C4-2B (cell line): ENCODE results near the gene GOLPH3L.
"Not testable (repeated sequence)": the region's sequence is repeated elsewhere in the genome, so short reads cannot be mapped to it uniquely, and the experiment has no call there.

Source experiments
- H3K27ac ChIP-seq: fragments of 450-650 bp; 2 replicates; pipeline ENCODE4 v1.5.1; 2017
- CTCF ChIP-seq: fragments of 450-650 bp; conservative IDR thresholded peaks from 2 replicates; pipeline ENCODE4 v1.5.1; 2017; ENCODE audit warnings: mild to moderate bottlenecking
- ZFX ChIP-seq: fragments of 450-650 bp; IDR thresholded peaks from 2 replicates; pipeline ENCODE4 v1.6.1; 2017

The GOLPH3L gene

GRCh38 chr1:150696995-150697927 is at the start of gene GOLPH3L:
Gene GOLPH3L, minus strand, starts transcription at chr1:150697154. Its CDS starts 2,316 bp downstream, at chr1:150694838.
- no peak for TF ChIP-seq ZFX
- TF ChIP-seq CTCF = no peak
- peak within 1 kb of the TSS; percentile 33 for H3K27ac ChIP-seq

- no peak overlapping the region for H3K27ac ChIP-seq
- TF ChIP-seq ZFX (no peak), CTCF (no peak)
Measured at GRCh38 chr1:150730130-150730721, 33.3 kb upstream of the GOLPH3L start.

DNA sequence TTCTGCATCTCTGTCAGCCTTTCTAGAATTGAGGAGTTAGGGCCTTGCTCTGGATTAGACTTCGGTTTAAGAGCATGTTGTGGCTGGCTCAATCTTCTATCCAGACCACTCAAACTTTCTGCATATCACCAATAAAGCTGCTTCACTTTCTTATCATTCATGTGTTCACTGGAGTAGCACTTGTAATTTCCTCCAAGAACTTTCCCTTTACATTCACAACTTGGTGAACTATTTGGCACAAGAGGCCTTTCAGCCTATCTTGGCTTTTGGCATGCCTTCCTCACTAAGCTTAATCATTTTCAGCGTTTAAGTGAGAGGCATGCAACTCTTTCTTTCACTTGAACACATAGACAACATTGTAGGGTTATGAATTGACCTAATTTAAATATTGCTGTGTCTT is 27.4 kb upstream of the GOLPH3L start:
- no peak overlapping the region for H3K27ac ChIP-seq
- TF ChIP-seq CTCF (no peak), ZFX (no peak)

DNA sequence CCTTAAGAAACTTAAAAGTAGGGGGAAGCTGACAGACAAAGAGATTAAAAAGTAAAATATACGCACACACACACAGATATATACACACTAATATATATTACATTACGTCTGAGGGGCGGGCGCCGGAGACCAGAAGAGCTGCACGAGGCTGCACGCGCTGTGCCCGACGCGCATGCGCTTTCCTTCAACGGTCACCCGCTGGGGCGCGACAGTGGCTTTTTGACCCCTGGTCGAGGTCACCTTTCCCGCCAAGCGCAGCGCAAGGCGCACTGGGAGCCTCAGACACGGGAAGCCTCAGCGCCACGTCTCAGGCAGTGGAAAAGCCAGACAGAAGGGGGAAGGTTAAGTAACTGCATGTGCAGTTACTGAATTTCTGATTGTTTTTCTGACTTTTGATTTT is 23.7 kb upstream of the GOLPH3L start, which contains the start of gene HORMAD1:
TSS of gene HORMAD1 (minus strand) at position 193 of the 400 bp plus-strand sequence. CDS start 1,390 bp downstream, outside the sequence.
- TF ChIP-seq CTCF (no peak), ZFX (no peak)
- H3K27ac ChIP-seq = no peak within 1 kb of the TSS

DNA sequence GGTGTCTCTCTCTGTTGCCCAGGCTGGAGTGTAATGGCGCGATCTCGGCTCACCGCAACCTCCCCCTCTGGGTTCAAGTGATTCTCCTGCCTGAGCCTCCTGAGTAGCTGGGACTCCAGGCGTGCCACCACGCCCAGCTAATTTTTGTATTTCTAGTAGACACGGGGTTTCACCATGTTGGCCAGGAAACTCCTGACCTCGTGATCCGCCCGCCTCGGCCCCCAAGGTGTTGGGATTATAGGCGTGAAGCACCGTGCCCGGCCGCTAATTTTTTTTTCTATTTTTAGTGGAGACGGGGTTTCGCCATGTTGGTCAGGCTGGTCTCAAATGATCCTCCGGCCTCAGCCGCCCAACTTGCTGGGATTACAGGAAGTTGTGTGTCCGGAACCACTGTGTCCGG is 23.1 kb upstream of the GOLPH3L start:
- no peak overlapping the region for H3K27ac ChIP-seq
- TF ChIP-seq CTCF (no peak), ZFX (no peak)

DNA sequence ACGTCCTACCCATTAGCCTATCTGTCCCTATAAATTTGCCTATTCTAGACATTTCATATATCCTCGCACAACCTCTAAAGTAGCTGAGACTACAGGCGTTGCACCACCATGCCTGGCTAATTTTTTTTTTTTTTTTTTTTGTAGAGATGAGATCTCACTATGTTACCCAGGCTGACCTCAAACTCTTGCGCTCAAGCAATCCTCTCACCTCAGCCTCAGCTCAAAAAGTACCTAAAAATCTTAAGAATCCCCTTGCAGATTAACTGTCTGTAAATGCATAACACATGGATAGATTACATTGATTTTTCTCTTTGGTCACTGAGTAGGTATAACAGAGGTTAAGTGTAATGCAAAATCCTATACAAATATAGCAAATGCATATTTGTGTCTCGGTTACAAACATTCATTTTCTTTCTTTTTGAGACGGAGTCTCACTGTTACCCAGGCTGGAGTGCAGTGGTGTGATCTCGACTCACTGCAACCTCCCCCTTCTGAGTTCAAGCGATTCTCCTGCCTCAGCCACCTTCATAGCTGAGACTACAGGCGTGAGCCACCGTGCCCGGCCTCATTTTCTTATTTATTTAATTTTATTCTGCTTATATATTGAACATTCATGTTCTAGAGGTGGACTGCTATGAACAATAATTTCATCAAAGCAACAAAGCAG is 21.4 kb upstream of the GOLPH3L start:
- no peak for TF ChIP-seq CTCF
- no peak for TF ChIP-seq ZFX
- no peak overlapping the region for H3K27ac ChIP-seq

- not testable (repeated sequence) for H3K27ac ChIP-seq
Measured at GRCh38 chr1:150709031-150709430, 12.1 kb upstream of the GOLPH3L start.
